ENCODE data around the gene THSD4. TPM values are rescaled to one million over a fixed set of nuclear protein-coding genes. Genes with fewer than 3 reads are reported as not detected.

Gene THSD4
- total and polyA plus RNA-seq, 2 of the 4 experiments (the other 2 are of a cell fraction): 25.5 to 31.1 TPM

- Histone ChIP-seq H3K4me1 (ENCODE audit: control insufficient read depth, insufficient read depth, low read length) (0 out of 2 replicates have a peak, but pooled peaks cover 3% of the 10 kb centered on the region), H3K27me3 (ENCODE audit: control insufficient read depth, insufficient read depth, low read length) (no peaks in the 10 kb centered on the region), H3K18ac (ENCODE audit: low read depth, low read length) (no peak overlapping the region), H2AFZ (replicated peaks; ENCODE audit: low read length, poor library complexity) (peak overlapping the region; percentile 84), H3K27ac (ENCODE audit: insufficient read depth, low read length) (peak overlapping the region; percentile 1; the same call in 1 of the 2 replicates), H2BK20ac (ENCODE audit: low read depth, low read length) (peak overlapping the region; percentile 67), H4K20me1 (ENCODE audit: insufficient read depth, low read length) (no peaks in the 10 kb centered on the region), H3K79me1 (ENCODE audit: low read depth in 1 of 2, low read length in 2 of 2) (no peaks in the 10 kb centered on the region), H3K4ac (ENCODE audit: low read depth, low read length) (peak overlapping the region; percentile 82), H4K91ac (ENCODE audit: insufficient read depth, low read depth, low read length) (no peak overlapping the region), H2BK15ac (ENCODE audit: low read depth, low read length) (peak overlapping the region; percentile 37; the same call in 1 of the 3 replicates), H2AK9ac (replicated peaks; ENCODE audit: low read depth, low read length, poor library complexity) (peak overlapping the region; percentile 93), H2BK5ac (ENCODE audit: low read depth, low read length, poor library complexity, severe bottlenecking) (peak overlapping the region; percentile 5), H3K9ac (ENCODE audit: low read depth, low read length) (no peak overlapping the region), H4K5ac (ENCODE audit: low read depth, low read length) (no peak overlapping the region), H3K4me3 (ENCODE audit: insufficient read depth, low read depth, low read length) (no peak overlapping the region), H3K9me3 (ENCODE audit: control insufficient read depth, insufficient read depth, low read length) (no peaks in the 10 kb centered on the region), H2AK5ac (ENCODE audit: low read depth, low read length) (peak overlapping the region; percentile 7; the same call in 1 of the 2 replicates), H3K4me2 (ENCODE audit: low read depth, low read length) (peak overlapping the region; percentile 44), H3K36me3 (ENCODE audit: control insufficient read depth, insufficient read depth, low read length) (no peaks in the 10 kb centered on the region), H3K9me1 (ENCODE audit: insufficient read depth, low read length) (0 out of 2 replicates have a peak, but pooled peaks cover 4% of the 10 kb centered on the region), H3K14ac (replicated peaks; ENCODE audit: low read depth, low read length) (peak overlapping the region; percentile 81), H4K8ac (ENCODE audit: low read depth in 2 of 2, low read length in 2 of 2) (peak overlapping the region in 1 of 2 experiments; percentile 56; a peak in 1 of 4 replicates), H3K56ac (ENCODE audit: extremely low read depth, insufficient read depth, low read length) (no peak overlapping the region), H2BK120ac (ENCODE audit: low read depth, low read length) (peak overlapping the region; percentile 68; the same call in 1 of the 2 replicates), H3K23ac (ENCODE audit: low read depth, low read length) (0 out of 2 replicates have a peak overlapping the region, but pooled peaks have one; percentile 29)
- peak; percentile 24; the same call in 1 of the 2 replicates for TF ChIP-seq MAFK (IDR thresholded peaks at IDR 0.05; ENCODE audit: low read depth, low read length)
- TF ChIP-seq RAD21 (IDR thresholded peaks at IDR 0.05; ENCODE audit: low read length): peak; percentile 95
- TF ChIP-seq CHD1 (IDR thresholded peaks at IDR 0.05; ENCODE audit: low read depth, low read length): 0 out of 2 replicates have a peak, but pooled peaks have one; percentile 81
- no peak for TF ChIP-seq CEBPB (IDR thresholded peaks at IDR 0.05; ENCODE audit: low read depth, low read length)
- peak; percentile 33; the same call in 1 of the 2 replicates for TF ChIP-seq POLR2A (IDR thresholded peaks at IDR 0.05; ENCODE audit: low read depth, low read length)
- no peak for TF ChIP-seq NFE2L2 (IDR thresholded peaks at IDR 0.05; ENCODE audit: low read depth, low read length)
- peak; percentile 95 for TF ChIP-seq SMC3 (IDR thresholded peaks at IDR 0.05; ENCODE audit: low read depth, low read length)
- TF ChIP-seq, protein P1, sequence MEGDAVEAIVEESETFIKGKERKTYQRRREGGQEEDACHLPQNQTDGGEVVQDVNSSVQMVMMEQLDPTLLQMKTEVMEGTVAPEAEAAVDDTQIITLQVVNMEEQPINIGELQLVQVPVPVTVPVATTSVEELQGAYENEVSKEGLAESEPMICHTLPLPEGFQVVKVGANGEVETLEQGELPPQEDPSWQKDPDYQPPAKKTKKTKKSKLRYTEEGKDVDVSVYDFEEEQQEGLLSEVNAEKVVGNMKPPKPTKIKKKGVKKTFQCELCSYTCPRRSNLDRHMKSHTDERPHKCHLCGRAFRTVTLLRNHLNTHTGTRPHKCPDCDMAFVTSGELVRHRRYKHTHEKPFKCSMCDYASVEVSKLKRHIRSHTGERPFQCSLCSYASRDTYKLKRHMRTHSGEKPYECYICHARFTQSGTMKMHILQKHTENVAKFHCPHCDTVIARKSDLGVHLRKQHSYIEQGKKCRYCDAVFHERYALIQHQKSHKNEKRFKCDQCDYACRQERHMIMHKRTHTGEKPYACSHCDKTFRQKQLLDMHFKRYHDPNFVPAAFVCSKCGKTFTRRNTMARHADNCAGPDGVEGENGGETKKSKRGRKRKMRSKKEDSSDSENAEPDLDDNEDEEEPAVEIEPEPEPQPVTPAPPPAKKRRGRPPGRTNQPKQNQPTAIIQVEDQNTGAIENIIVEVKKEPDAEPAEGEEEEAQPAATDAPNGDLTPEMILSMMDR (conservative IDR thresholded peaks at IDR 0.05; ENCODE audit: low read depth, low read length): peak; percentile 94
- ChIA-PET CTCF (interaction anchor here (0.6 to 1.8 kb wide), 12 partner anchors 9 to 989 kb away, joined by 3 to 18 read pairs (median 3); no protein-coding TSS in a partner anchor), POLR2A (ENCODE audit: unreplicated experiment) (no interaction called here)
- WGBS, 2 experiments (ENCODE audit: extremely low coverage in 2 of 2, insufficient read length in 1 of 2): 38% methylated on average over 5 of the region's 17 CpGs; no CpG with 5 or more reads in 1 of the 2 experiments
- dilution Hi-C loops (cut with HindIII; ENCODE audit: low sequenced_read_pairs, unreplicated experiment): no loop called here
- no TSS peak for BruUV-seq (replicated peaks)
- in situ Hi-C loops (cut with MboI; ENCODE audit: low sequenced_read_pairs): loop anchor here (10.0 kb wide), 1 partner anchor 826 kb away; no protein-coding TSS in a partner anchor
- DNase-seq: peak; percentile 89
- peak; percentile 95 for ATAC-seq (ENCODE audit: low read depth)
- intact Hi-C loops (cut with micrococcal nuclease): loop anchor here (1.0 to 10.0 kb wide), 9 partner anchors 48 to 906 kb away; partner anchors contain the start of genes LRRC49 and THAP10
Measured at GRCh38 chr15:71800835-71801745, 685.8 kb downstream of the THSD4 start.

Data from IMR-90 (cell line).